ENCODE measurements around the gene EPHB2.
"Not testable (repeated sequence)": the region's sequence is repeated elsewhere in the genome, so short reads cannot be mapped to it uniquely, and the experiment has no call there.

GRCh38 chr1:22945171-22945570, 234.5 kb downstream of the EPHB2 start:
- not testable (repeated sequence) for TF ChIP-seq EZH2phosphoT487 (IDR thresholded peaks at IDR 0.05; ENCODE audit: insufficient read depth, low read depth); EZH2 (IDR thresholded peaks at IDR 0.05; ENCODE audit: insufficient read depth, poor library complexity, severe bottlenecking)

All from GM23248 (cell line).